Left ventricle myocardium inferior (tissue), 1 donor: ENCODE results near the gene TMEM120B. TPM values are rescaled to one million over a fixed set of nuclear protein-coding genes. Genes with fewer than 3 reads are reported as not detected.

Source experiments
- DNase-seq: peaks from one replicate; pipeline ENCODE4 v3.0.0-alpha.2; 2020
- H3K27ac ChIP-seq: fragments of 200-600 bp; replicated peaks from 2 replicates; pipeline ENCODE4 v1.8.0; 2021
- H3K27me3 ChIP-seq: fragments of 200-600 bp; 2 replicates; pipeline ENCODE4 v1.8.0; 2021; ENCODE audit warnings: low read depth
- H3K36me3 ChIP-seq: fragments of 200-600 bp; 2 replicates; pipeline ENCODE4 v1.8.0; 2021
- H3K4me1 ChIP-seq: fragments of 200-600 bp; 2 replicates; pipeline ENCODE4 v1.8.0; 2021
- H3K4me3 ChIP-seq: fragments of 200-600 bp; 2 replicates; pipeline ENCODE4 v1.8.0; 2021; ENCODE audit warnings: mild to moderate bottlenecking, moderate library complexity
- H3K9me3 ChIP-seq: fragments of 200-600 bp; replicated peaks from 2 replicates; pipeline ENCODE4 v1.8.0; 2021
- CTCF ChIP-seq: fragments of 200-600 bp; IDR thresholded peaks from 2 replicates; pipeline ENCODE4 v1.8.0; 2021; ENCODE audit warnings: antibody characterized with exemption, mild to moderate bottlenecking, borderline replicate concordance
- intact Hi-C: fragments of 100-400 bp; cut with micrococcal nuclease; formaldehyde crosslinking; loops from one replicate; pipeline ENCODE4 v1.11.0; 2022
- total RNA-seq: library from RNA; stranded (reverse); fragmentation: NEBNext Ultra II Directional; extraction: Animal tissue kit (Norgen Biotek cat#: 25700); gene quantifications from one replicate; pipeline ENCODE4 v1.2.1, GENCODE V29; 2021
- donor health status: DM: no; HTN: yes; CAD: no; lungs with severe emphysema.

Gene TMEM120B
- total RNA-seq, 1 donor from 2014 or later, result 9.2 TPM

GRCh38 chr12:121817648-121818043 lies 105.1 kb downstream of the TMEM120B start:
- Histone ChIP-seq H3K27me3 (no peaks in the 10 kb centered on the region), H3K36me3 (peaks cover 92% of the 10 kb centered on the region), H3K4me1 (peaks cover 13% of the 10 kb centered on the region), H3K9me3 (no peaks in the 10 kb centered on the region), H3K4me3 (no peak overlapping the region), H3K27ac (no peak overlapping the region)
- intact Hi-C loops, result no loop called here
- TF ChIP-seq CTCF, result no peak
- DNase-seq, result no peak

- Histone ChIP-seq H3K9me3 (no peaks in the 10 kb centered on the region), H3K4me1 (no peaks in the 10 kb centered on the region), H3K4me3 (no peak overlapping the region), H3K27ac (no peak overlapping the region), H3K27me3 (no peaks in the 10 kb centered on the region), H3K36me3 (peaks cover 98% of the 10 kb centered on the region)
- no peak for TF ChIP-seq CTCF
- intact Hi-C loops, result no loop called here
- DNase-seq, result no peak
Measured at GRCh38 chr12:121819212-121819949, 106.8 kb downstream of the TMEM120B start.

- no peak for DNase-seq
- no peak for TF ChIP-seq CTCF
- Histone ChIP-seq H3K27ac (no peak overlapping the region), H3K36me3 (peaks cover 92% of the 10 kb centered on the region), H3K4me1 (no peaks in the 10 kb centered on the region), H3K4me3 (no peak overlapping the region), H3K27me3 (no peaks in the 10 kb centered on the region), H3K9me3 (no peaks in the 10 kb centered on the region)
- intact Hi-C loops, result no loop called here
Measured at GRCh38 chr12:121820056-121820455, 107.5 kb downstream of the TMEM120B start.

- peaks cover 6% of the 10 kb centered on the region for H3K4me1 ChIP-seq
- H3K36me3 ChIP-seq, result peaks cover 80% of the 10 kb centered on the region
- intact Hi-C loops, result no loop called here
- DNase-seq, result no peak
- H3K27ac ChIP-seq, result no peak overlapping the region
- H3K27me3 ChIP-seq, result no peaks in the 10 kb centered on the region
- no peak for TF ChIP-seq CTCF
- no peak overlapping the region for H3K4me3 ChIP-seq
- H3K9me3 ChIP-seq, result no peaks in the 10 kb centered on the region
Measured at GRCh38 chr12:121822393-121823100, 110.0 kb downstream of the TMEM120B start.

- Histone ChIP-seq H3K27me3 (no peaks in the 10 kb centered on the region), H3K36me3 (peaks cover 80% of the 10 kb centered on the region), H3K27ac (no peak overlapping the region), H3K4me1 (peaks cover 6% of the 10 kb centered on the region), H3K4me3 (no peak overlapping the region), H3K9me3 (no peaks in the 10 kb centered on the region)
- no peak for DNase-seq
- no peak for TF ChIP-seq CTCF
- intact Hi-C loops, result no loop called here
Measured at GRCh38 chr12:121823101-121823726, 110.7 kb downstream of the TMEM120B start.
